ENCODE measurements around the gene NUDT8.
A peak's percentile ranks its signal among the peaks of the same experiment; 100 is the strongest.
"Not testable (repeated sequence)": the region's sequence is repeated elsewhere in the genome, so short reads cannot be mapped to it uniquely, and the experiment has no call there.

Gene NUDT8

GRCh38 chr11:67640021-67640757 lies 10.5 kb upstream of the NUDT8 start:
- peak; percentile 78 for TF ChIP-seq CTCF (IDR thresholded peaks at IDR 0.05; ENCODE audit: low read depth, low read length)
- peak; percentile 60 for DNase-seq (ENCODE audit: low read depth in 2 of 2)
- H3K4me3 ChIP-seq (replicated peaks in 1 of 2; ENCODE audit: low read depth in 2 of 2, low read length in 2 of 2): no peak overlapping the region

GRCh38 chr11:67639438-67639859 lies 9.7 kb upstream of the NUDT8 start, which contains the start of gene TBX10:
Gene TBX10, minus strand, starts transcription at chr11:67639763. Its CDS starts 291 bp downstream, at chr11:67639472.
- TF ChIP-seq CTCF (IDR thresholded peaks at IDR 0.05; ENCODE audit: low read depth, low read length): no peak
- no peak within 1 kb of the TSS for H3K4me3 ChIP-seq (replicated peaks in 1 of 2; ENCODE audit: low read depth in 2 of 2, low read length in 2 of 2)
- no peak for DNase-seq (ENCODE audit: low read depth in 2 of 2)

- no peak for DNase-seq (ENCODE audit: low read depth in 2 of 2)
- H3K4me3 ChIP-seq (replicated peaks in 1 of 2; ENCODE audit: low read depth in 2 of 2, low read length in 2 of 2): no peak overlapping the region
- no peak for TF ChIP-seq CTCF (IDR thresholded peaks at IDR 0.05; ENCODE audit: low read depth, low read length)
Measured at GRCh38 chr11:67638535-67639437, 9.0 kb upstream of the NUDT8 start.

GRCh38 chr11:67637441-67637840 lies 7.7 kb upstream of the NUDT8 start:
- DNase-seq (ENCODE audit: low read depth in 2 of 2); H3K4me3 ChIP-seq (replicated peaks in 1 of 2; ENCODE audit: low read depth in 2 of 2, low read length in 2 of 2): not testable (repeated sequence)

- no peak overlapping the region for H3K4me3 ChIP-seq (replicated peaks in 1 of 2; ENCODE audit: low read depth in 2 of 2, low read length in 2 of 2)
- no peak for DNase-seq (ENCODE audit: low read depth in 2 of 2)
- TF ChIP-seq CTCF (IDR thresholded peaks at IDR 0.05; ENCODE audit: low read depth, low read length): no peak
Measured at GRCh38 chr11:67636962-67637361, 7.2 kb upstream of the NUDT8 start.

GRCh38 chr11:67635231-67635521 lies 5.4 kb upstream of the NUDT8 start:
- no peak overlapping the region for H3K4me3 ChIP-seq (replicated peaks in 1 of 2; ENCODE audit: low read depth in 2 of 2, low read length in 2 of 2)
- no peak for DNase-seq (ENCODE audit: low read depth in 2 of 2)
- no peak for TF ChIP-seq CTCF (IDR thresholded peaks at IDR 0.05; ENCODE audit: low read depth, low read length)
